22Rv1 (cell line): ENCODE measurements around the gene ACCS.

ENCODE experiments used
- H3K27ac ChIP-seq: fragments of 450-650 bp; 2 replicates; pipeline ENCODE4 v1.5.1; 2017
- ZFX ChIP-seq: fragments of 450-650 bp; IDR thresholded peaks from 2 replicates; pipeline ENCODE4 v1.6.1; 2017; ENCODE audit warnings: antibody characterized with exemption, borderline replicate concordance
- TF ChIP-seq, protein P1 (sequence below): fragments of 450-650 bp; IDR thresholded peaks from 2 replicates; pipeline ENCODE4 v1.5.1; 2017; ENCODE audit warnings: mild to moderate bottlenecking

ACCS gene

GRCh38 chr11:44088871-44089270, 22.8 kb downstream of the ACCS start:
- H3K27ac ChIP-seq: no peak overlapping the region
- no peak for TF ChIP-seq ZFX
- TF ChIP-seq, protein P1, sequence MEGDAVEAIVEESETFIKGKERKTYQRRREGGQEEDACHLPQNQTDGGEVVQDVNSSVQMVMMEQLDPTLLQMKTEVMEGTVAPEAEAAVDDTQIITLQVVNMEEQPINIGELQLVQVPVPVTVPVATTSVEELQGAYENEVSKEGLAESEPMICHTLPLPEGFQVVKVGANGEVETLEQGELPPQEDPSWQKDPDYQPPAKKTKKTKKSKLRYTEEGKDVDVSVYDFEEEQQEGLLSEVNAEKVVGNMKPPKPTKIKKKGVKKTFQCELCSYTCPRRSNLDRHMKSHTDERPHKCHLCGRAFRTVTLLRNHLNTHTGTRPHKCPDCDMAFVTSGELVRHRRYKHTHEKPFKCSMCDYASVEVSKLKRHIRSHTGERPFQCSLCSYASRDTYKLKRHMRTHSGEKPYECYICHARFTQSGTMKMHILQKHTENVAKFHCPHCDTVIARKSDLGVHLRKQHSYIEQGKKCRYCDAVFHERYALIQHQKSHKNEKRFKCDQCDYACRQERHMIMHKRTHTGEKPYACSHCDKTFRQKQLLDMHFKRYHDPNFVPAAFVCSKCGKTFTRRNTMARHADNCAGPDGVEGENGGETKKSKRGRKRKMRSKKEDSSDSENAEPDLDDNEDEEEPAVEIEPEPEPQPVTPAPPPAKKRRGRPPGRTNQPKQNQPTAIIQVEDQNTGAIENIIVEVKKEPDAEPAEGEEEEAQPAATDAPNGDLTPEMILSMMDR: no peak

- H3K27ac ChIP-seq: no peak overlapping the region
- TF ChIP-seq ZFX: no peak
- TF ChIP-seq, protein P1: no peak
These were observed 24.5 kb downstream of the ACCS start for GRCh38 chr11:44090539-44090938.

DNA sequence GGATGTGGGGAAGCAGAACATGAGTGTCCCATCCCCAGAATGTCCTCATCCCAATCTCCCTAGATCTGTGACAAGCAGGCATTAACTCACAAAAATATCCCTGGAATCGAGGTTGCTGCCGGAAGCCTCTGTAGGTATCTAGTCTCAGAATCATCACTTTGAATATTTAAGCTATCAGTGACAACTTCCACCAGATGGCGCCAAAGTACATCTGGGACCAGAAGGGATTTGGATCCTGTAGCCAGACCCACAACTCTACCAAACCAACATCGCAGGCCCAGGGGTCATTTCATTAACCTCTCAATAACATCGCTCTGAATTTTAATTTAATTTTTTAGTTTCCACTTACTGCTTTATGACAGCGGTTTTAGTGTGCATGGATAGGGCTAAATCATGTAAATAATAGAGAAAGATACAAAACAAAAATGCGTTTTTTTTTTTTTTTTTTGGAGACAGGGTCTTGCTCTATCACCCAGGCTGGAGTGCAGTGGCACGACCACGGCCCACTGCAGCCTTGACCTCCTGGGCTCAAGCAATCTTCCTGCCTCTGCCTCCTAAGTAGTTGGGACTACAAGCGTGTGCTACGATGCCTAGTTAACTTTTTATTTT, 28.3 kb downstream of the ACCS start:
- no peak overlapping the region for H3K27ac ChIP-seq
- TF ChIP-seq, protein P1: peak; percentile 88
- TF ChIP-seq ZFX: no peak

DNA sequence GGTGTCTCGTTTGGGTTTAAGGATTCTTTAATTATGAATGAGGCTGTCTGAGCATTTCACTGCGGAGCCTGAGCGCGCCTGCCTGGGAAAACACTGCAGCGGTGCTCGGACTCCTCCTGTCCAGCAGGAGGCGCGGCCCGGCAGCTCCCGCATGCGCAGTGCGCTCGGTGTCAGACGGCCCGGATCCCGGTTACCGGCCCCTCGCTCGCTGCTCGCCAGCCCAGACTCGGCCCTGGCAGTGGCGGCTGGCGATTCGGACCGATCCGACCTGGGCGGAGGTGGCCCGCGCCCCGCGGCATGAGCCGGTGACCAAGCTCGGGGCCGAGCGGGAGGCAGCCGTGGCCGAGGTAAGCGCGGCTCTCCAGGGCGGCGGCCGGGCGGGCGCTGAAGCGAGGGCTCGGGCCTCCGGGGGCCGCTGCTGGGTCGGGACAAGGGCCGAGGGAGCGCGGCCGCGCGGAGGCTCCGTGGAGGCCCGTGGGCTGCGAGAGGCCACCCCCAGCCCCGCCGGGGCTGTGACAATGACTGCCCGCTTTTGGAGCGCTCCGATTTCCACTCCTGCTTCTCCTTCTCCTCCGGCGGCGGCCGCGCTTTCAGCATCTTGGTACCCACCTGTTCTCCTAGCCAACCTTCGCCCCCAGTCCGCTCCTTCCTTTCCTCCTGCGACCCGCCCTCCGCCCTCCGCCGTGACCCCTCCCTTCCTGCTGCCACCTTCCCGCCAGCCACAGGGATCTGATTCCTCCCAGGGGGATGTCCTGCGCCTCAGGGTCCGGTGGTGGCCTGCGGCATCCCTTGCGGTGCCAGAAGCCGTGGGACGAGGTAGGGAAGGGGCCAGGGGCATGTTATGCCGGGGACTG, 29.7 kb downstream of the ACCS start, which contains the start of gene EXT2:
EXT2 (plus strand) TSS at position 173 of the 854 bp plus-strand sequence. CDS start 12,035 bp downstream, outside the sequence.
- TF ChIP-seq ZFX: no peak
- TF ChIP-seq, protein P1: peak; percentile 95
- peak within 1 kb of the TSS; percentile 69 for H3K27ac ChIP-seq

- H3K27ac ChIP-seq: peak overlapping the region; percentile 69; the same call in 1 of the 2 replicates
- no peak for TF ChIP-seq ZFX
- TF ChIP-seq, protein P1: no peak
These were observed 30.5 kb downstream of the ACCS start for GRCh38 chr11:44096360-44097185.

DNA sequence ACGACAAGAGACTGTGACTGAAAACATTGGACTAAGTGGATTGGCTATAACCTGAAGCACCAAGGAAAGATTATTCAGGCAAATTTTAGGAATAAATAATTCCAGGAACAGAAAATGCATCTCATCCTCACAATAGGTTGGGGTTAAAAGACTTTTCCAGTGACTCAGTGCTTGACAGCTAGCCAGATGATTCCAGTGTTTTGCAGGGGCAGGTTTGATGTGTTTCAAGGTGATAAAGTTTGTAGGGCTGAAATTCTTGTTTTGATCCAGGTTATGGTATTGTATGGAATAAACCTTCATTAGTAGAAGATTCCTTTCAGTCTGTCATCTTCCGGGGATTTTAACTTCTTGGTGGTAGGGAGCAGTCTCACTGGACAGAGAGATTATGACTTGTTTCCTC, 31.8 kb downstream of the ACCS start:
- no peak overlapping the region for H3K27ac ChIP-seq
- TF ChIP-seq ZFX: no peak
- TF ChIP-seq, protein P1: no peak
